GM18907 (cell line): Measurements from ENCODE around the gene FHL2.

ENCODE experiments used
- ATAC-seq: cut with Tn5 transposase; IDR thresholded peaks from one replicate; pipeline ENCODE4 v1.9.1; 2021; ENCODE audit warnings: mild to moderate bottlenecking, moderate library complexity; ENCODE audit not compliant: unreplicated experiment

FHL2 gene

DNA sequence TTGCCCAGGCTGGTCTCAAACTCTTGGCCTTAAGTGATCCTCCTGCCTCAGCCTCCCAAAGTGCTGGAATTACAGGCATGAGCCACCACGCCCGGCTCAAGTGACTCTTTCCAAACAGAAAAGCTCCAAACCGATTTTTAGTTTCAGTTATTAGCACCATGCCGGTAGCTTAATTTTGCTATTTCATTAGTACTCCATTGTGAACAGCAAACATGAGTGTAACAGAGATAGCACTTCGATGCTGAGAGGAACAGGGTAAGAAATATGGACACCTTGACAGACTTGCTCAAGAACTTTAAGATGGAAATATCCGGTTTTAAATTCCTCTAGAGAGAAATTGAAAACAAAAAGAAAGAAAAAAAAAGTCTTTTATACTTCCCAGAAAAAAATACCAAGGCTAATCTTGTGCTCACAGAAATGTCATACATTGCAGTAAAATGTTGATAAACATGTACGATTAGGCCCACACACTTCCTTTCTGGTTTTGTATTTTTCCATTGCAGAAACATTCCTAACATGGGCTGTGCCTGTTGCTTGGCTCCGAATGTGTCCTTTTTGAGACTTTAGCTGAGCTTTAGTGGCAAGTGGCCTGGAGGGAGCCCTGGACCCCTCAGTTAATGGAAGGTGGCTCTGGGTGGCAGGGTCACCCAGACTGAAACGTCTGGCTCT is 18.3 kb downstream of the FHL2 start:
- ATAC-seq: no peak

DNA sequence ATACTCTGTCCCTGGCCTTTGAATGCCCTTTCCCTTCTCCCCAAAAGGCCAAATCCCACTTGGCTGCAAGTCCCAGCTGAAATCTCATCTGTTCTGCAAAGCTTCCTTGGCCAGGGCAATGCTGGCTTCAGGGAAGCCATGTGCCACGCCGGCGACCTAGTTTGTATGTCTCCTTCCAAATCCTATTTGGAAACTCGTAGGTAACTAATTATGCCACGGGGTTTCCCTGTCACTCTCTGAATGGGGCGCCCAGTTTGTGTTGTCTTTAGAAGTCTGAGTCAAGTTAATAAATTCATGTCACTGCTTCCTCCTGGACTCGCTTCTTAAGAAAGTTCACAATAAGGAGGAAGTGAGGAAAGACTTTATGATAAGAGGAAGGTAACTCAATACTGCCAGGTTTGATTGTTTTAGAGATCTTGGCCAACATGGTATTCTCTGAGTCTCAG is 19.1 kb downstream of the FHL2 start:
- no peak for ATAC-seq

DNA sequence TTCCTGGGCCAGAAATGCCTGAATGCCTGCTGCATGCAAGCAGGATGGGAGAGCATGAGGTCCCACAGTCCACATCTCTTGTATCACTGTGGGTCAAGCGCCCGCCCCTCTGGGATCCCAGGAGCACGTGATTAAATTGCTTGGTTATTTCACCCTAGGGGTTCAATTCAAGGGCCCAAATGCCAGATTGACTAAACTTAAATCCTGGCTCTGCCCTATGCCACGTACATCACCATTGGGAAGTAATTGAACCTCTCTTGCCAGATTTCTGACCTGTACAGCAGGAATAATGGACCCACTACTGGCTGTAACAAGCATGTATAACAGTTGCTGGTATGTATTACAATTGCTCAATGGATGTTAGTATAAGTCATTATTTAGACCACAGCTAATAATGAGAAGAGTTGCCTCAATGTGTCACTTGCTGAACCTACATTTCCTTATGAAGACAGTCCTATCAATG is 19.9 kb downstream of the FHL2 start:
- ATAC-seq: no peak

GRCh38 chr2:105378276-105378840 is 20.5 kb downstream of the FHL2 start:
- no peak for ATAC-seq

DNA sequence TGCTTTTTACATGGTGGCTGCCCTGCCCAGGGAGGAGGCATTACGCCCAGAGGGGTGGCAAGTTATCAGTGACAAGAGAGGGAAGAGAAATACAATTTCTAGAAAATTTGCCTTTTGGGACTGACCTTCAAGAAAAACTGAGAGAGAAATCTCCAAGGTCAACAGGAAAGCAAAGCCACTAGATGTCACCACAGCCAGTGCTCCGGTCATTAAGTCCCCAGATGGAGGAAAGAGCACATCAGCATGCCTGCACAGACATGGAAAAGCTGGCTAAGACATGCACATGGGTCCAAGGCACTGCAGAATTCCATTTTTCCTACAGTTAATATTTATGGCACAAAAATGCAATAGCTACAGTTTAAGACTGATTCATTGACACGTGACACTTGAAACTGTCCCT is 21.0 kb downstream of the FHL2 start:
- no peak for ATAC-seq

DNA sequence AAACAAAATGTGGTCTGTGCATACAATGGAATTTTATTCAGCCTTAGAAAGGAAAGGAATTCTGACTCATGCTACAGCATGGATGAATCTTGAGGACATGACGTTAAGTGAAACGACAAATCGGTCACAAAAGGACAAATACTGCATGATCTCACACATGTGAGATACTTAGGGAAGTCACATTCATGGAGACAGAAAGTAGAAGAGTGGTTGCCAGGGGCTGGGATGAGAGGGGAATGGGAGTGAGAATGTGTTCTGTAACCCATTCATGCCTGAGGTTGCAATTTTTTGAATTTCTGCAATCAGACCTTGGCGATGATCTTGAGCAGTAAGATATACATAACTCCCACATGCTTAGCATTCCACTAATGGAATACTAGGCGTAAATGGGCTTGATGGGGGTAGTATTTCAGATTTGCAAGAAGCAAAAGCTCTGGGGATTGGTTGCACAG is 22.0 kb downstream of the FHL2 start:
- ATAC-seq: no peak

DNA sequence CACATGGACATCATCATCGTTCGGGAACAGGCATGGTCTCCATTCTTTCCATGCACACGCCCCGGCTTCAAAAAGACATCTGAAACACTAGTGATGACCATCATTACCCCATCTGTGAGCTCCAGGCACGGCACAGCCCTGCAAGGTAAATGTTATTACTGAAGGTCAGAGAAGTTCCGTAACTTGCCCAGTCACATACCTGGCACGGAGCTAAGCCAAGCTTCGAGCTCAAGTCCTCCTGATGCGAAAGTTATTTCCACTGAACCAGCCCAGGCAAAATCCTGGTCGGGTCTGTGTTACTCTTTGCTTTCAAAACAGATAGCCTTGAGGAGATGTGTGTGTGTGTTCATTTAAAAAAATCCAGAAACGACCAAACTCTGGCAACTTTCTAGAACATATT is 22.8 kb downstream of the FHL2 start:
- no peak for ATAC-seq

GRCh38 chr2:105375001-105375561 is 23.8 kb downstream of the FHL2 start:
- ATAC-seq: no peak

DNA sequence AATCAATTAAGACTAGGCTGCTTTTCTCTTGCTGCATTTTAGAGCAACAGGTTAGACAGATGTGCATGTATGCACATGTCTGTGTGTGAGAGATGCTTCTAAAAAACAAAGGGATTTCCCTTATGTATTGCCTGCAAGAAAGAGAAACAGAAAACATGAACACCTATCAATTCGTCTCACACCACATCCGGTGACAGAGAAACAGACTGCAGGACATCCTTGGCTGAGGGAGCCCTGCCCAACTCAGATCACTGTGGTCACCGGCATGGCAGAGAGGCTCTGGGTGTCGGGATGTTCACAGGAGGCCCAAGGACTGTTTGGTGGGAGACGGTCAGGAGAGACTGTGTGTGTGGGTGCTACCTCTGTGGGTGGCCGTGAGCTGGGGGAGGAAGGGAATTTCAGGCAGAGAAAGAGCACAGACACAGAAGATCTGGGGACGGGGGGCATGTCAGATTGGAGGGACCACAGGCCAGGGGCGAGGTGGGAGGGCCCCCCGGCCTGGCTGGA is 24.9 kb downstream of the FHL2 start:
- peak; percentile 72 for ATAC-seq

- ATAC-seq: no peak
Observed at GRCh38 chr2:105373344-105373781, 25.5 kb downstream of the FHL2 start.

DNA sequence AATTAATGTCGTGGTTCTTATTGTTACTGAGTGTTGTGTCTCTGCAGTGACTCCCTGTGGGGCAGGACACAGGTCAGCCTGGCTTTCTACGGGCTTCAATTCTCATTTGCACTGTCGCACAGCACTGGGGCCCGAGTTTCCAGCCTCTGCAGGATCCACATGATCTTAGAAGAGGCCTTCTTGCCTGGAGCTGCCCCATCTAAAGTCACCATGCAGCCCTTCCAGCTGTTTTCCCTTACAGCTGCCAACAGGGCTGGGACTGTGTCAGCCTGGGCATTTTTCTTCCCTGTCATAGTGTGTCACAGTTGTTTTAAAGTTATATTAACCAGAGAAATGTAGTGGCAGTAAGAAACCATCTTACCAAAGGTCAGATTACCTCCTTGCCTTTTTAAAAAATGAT is 27.0 kb downstream of the FHL2 start:
- no peak for ATAC-seq

DNA sequence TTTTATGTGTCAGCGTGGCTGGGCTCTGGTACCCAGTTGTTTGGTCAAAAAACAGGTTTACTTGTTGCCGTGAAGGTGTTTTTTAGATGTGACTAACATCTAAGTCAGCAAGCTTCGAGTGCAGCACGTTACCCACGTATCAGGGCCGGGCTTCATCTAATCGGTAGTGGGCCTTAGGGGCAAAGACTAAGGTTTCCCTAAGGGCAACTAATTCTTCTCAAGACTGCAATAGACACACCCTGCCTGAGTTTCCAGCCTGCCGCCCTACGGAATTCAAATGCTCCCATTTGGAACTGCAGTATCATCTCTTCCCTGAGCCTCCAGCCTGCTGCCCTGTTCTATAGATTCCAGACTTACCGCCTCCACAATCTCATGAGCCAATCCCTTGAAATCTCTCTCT is 27.7 kb downstream of the FHL2 start:
- no peak for ATAC-seq

GRCh38 chr2:105369777-105370690 is 28.8 kb downstream of the FHL2 start:
- ATAC-seq: peak; percentile 98

DNA sequence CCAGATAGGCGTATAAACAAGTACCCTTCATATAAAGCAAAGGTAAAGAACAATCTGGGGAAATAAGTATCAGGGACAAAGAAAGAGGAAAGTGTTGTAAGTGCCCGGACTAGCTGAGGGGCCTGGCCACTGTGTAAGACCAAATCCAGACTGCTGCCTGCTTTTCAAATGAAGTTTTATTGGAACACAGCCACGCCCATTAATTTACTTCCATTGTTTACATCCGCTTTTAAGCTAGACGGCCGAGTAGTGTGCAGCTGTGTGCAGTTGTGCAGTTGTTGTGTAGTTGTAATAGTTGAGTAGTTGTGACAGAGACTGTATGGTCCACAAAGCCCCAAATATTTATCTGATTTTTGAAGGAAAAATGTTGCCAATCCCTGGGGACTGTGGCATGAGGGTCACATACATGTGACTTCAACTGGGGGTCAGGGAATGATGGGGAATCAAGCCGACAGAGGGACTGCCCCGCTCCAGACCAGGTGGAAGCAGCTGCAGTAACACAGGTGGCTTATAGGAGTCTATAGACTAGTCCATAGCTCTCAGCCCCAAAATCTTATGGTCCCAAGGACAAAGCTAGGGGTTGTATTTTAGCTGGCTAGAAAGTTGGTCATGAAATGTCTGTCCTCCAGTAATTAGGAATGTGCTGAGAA is 30.0 kb downstream of the FHL2 start:
- ATAC-seq: no peak

GRCh38 chr2:105365206-105365605 is 33.6 kb downstream of the FHL2 start:
- ATAC-seq: no peak

DNA sequence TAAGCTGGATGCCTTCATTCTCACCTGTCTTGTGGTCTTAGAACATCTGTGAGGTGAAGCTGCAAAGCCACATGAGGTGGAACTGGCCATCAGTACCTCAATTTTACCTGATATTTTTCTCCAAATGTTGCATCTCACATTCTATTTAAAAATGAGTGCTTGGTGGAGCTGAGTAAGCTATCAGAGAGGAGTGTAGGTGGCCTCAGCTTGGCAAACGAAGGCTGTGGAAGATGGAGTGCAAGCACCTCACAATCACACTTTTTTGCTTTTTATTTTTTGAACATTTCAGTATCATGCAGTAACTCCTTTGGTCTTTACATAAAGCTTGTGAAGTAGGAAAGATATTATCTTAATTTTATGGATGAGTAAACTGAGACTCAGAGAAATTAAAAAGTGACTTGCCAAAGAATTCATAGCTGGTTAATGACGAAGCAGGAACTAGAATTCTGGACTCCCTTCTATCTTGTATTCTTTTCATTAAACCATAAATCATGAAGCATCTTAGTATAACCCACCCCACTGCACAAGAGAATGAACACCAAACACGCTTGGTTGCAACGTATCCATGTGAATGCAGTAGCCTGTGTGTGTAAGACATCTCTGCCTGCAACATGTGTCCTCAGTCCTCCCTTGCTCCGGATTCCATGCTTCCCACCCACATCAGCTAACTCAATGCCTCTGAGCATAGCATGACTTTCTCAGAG is 34.3 kb downstream of the FHL2 start:
- ATAC-seq: no peak

DNA sequence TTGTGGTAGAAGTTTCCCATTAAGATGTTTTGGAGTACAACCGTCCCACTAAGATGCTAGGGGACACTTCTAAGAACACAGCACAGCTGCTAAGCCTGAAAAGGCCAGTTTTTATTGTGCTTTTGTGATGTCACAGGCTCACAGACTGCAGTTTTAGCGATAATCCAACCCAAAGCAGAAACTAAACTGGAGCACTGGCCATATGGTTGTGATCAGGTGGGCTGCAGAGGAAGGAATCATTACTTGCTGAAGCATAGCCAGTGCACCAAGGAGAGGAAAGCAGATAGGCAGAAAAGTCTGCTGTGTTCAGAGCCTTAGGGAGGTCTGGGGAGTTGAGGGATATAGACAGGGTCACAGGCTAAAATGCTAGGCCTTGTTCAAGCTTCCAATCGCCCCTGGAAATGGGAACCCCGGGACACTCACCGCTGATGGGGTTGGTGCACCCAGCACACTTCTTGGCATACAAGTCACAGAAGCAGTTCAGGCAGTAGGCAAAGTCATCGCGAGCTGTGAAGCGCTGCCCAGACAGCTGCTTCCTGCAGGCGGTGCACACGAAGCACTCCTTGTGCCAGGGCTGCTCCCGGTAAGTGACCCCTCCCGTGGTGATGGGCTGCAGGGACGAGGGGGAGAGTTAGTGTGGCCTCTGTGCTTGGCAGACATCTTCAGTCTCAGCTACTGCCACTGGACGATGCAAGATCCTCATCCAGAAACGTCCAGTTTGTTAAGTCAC is 35.8 kb downstream of the FHL2 start:
- ATAC-seq: no peak

DNA sequence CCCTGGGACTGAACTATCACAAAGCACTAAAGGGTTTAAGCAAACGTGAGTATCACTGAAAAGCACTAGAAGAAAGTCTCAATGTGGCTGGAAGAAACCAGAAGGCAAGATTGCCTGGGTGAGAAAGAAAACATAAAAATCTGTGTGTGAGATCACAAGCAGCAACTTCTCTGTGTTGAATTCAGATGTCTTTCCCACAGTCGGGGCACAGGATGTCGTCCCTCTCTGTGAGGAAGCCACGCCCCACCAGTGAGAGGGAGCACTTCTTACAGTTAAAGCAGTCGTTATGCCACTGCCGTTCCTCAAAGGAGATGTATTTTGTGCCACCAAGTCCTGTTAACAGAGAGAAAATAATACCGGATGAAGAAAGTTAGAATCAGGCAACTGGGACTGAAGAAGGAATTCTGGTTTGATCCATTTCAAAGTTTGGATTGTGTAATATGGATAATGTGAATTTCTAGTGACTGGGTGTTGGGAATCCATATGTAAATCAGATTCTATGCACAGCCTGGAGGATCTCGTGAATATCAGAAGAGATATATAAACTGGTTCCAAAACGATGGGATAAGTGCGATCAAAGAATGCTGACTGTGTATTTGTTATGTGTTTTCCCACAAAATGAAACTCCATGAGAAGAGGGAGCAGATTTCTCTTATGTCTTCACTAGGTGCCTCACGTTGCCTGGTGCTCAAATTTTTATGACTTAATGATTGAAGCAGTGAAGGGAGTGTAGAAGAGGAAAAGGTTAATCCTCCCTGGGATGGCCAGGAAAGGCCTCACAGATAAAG is 37.6 kb downstream of the FHL2 start:
- no peak for ATAC-seq

DNA sequence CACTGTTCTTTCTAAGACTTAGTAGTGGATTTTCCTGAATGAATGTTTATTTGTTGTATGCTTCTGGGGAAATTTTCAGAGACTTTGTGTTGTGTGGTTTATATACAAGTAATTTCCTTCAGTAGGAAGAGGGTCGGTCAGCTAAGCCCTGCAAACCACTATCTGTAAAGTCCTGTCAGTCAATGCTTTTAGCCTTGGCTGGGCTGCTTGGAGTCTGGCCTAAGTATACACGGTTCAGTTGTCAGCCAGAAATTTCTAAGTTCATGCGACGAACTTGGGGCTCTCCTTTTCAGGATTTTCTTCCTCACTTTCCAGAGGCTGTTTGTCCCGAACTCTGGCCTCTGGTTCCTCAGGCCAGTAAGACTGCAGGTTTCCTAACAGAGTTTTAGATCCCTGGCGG is 40.3 kb downstream of the FHL2 start:
- no peak for ATAC-seq
